ENCODE data around the gene RPLP1.

DNA sequence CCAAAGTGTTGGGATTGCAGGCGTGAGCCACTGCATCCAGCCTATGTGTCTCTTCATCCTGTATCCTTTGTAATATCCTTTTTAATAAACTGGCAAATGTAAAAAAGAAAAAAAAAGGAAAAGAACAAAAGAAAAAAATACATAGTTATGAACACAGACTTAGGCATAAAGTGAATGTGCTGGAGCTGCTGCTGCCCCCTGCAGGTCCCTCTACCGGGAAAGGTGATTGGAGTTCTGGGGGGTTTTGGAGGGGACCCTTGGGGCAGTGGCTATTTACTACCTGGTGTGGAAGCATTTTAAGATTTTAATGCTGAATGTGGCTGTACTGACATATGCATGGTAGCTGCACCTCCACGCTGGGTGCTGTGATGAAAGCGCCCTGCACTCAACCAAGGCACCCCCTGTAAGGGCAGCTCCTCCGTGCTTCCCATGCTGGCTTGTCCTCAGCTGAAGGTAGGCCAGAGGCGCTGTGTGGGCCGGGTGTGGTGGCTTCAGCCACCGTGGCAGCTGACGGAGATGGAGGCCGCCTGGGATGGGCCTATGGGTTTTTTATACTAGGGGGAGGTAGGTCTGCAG is 49.9 kb downstream of the RPLP1 start:
- TF ChIP-seq, protein P1, sequence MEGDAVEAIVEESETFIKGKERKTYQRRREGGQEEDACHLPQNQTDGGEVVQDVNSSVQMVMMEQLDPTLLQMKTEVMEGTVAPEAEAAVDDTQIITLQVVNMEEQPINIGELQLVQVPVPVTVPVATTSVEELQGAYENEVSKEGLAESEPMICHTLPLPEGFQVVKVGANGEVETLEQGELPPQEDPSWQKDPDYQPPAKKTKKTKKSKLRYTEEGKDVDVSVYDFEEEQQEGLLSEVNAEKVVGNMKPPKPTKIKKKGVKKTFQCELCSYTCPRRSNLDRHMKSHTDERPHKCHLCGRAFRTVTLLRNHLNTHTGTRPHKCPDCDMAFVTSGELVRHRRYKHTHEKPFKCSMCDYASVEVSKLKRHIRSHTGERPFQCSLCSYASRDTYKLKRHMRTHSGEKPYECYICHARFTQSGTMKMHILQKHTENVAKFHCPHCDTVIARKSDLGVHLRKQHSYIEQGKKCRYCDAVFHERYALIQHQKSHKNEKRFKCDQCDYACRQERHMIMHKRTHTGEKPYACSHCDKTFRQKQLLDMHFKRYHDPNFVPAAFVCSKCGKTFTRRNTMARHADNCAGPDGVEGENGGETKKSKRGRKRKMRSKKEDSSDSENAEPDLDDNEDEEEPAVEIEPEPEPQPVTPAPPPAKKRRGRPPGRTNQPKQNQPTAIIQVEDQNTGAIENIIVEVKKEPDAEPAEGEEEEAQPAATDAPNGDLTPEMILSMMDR (IDR thresholded peaks at IDR 0.05; ENCODE audit: low read depth, low read length) = peak; percentile 25
- no peak for TF ChIP-seq POLR2A (IDR thresholded peaks at IDR 0.05; ENCODE audit: extremely low read depth, insufficient read length)
- TF ChIP-seq, protein P2, sequence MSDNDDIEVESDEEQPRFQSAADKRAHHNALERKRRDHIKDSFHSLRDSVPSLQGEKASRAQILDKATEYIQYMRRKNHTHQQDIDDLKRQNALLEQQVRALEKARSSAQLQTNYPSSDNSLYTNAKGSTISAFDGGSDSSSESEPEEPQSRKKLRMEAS (IDR thresholded peaks at IDR 0.05; ENCODE audit: low read depth, low read length) = no peak

Measured in NB4 (cell line).